ENCODE measurements around the gene NDUFS6.

Gene NDUFS6

GRCh38 chr5:1796371-1797102 is 4.7 kb upstream of the NDUFS6 start:
- no peak for TF ChIP-seq SNAI2 (CRISPR knock-in tag; IDR thresholded peaks at IDR 0.05)
- TF ChIP-seq, protein P1, sequence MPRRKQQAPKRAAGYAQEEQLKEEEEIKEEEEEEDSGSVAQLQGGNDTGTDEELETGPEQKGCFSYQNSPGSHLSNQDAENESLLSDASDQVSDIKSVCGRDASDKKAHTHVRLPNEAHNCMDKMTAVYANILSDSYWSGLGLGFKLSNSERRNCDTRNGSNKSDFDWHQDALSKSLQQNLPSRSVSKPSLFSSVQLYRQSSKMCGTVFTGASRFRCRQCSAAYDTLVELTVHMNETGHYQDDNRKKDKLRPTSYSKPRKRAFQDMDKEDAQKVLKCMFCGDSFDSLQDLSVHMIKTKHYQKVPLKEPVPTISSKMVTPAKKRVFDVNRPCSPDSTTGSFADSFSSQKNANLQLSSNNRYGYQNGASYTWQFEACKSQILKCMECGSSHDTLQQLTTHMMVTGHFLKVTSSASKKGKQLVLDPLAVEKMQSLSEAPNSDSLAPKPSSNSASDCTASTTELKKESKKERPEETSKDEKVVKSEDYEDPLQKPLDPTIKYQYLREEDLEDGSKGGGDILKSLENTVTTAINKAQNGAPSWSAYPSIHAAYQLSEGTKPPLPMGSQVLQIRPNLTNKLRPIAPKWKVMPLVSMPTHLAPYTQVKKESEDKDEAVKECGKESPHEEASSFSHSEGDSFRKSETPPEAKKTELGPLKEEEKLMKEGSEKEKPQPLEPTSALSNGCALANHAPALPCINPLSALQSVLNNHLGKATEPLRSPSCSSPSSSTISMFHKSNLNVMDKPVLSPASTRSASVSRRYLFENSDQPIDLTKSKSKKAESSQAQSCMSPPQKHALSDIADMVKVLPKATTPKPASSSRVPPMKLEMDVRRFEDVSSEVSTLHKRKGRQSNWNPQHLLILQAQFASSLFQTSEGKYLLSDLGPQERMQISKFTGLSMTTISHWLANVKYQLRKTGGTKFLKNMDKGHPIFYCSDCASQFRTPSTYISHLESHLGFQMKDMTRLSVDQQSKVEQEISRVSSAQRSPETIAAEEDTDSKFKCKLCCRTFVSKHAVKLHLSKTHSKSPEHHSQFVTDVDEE (CRISPR knock-in tag; IDR thresholded peaks at IDR 0.05), result no peak
- no peak for ATAC-seq

DNA sequence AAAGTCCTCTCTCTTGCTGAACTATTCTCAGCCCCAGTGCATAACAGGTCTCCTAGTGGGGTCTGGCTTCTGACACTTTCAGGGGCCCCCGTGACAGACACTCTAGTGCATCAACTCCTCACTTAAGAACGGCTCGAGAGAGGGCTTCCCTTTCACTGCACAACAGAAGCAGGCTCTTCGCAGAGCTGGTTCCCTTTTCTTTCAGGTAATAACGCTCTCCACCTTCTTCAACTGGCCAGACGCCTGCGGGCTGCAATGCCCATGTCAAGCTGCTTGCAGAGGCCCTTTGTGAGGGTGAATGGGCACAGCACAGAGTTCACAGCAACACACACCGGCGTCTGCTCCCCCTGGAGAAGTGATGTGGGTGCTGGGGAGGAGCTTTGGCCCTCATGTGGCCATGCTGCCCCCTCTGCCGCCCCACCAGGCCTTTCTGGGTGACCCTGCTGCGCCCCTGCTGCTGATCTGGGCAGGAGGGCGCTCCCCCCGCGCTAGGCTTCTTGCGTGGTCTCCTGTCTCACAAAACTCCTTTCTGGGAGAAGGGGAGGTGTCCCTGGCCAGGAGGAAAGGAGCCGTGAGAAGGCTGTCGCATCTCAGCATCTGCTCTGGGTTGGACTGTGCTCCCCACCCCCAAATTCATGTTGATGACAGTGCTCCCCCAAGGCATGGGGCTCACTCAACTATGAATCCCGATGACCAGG is 4.0 kb upstream of the NDUFS6 start:
- TF ChIP-seq, protein P2, sequence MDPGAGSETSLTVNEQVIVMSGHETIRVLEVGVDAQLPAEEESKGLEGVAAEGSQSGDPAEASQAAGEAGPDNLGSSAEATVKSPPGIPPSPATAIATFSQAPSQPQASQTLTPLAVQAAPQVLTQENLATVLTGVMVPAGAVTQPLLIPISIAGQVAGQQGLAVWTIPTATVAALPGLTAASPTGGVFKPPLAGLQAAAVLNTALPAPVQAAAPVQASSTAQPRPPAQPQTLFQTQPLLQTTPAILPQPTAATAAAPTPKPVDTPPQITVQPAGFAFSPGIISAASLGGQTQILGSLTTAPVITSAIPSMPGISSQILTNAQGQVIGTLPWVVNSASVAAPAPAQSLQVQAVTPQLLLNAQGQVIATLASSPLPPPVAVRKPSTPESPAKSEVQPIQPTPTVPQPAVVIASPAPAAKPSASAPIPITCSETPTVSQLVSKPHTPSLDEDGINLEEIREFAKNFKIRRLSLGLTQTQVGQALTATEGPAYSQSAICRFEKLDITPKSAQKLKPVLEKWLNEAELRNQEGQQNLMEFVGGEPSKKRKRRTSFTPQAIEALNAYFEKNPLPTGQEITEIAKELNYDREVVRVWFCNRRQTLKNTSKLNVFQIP (CRISPR knock-in tag; IDR thresholded peaks at IDR 0.05; ENCODE audit: borderline replicate concordance, low read depth), result no peak
- TF ChIP-seq ZFP30 (CRISPR knock-in tag; IDR thresholded peaks at IDR 0.05) (no peak), SNAI2 (CRISPR knock-in tag; IDR thresholded peaks at IDR 0.05) (no peak), ZNF70 (CRISPR knock-in tag; IDR thresholded peaks at IDR 0.05) (no peak), ISL1 (CRISPR knock-in tag; IDR thresholded peaks at IDR 0.05) (no peak), RARB (CRISPR knock-in tag; IDR thresholded peaks at IDR 0.05) (no peak), CSDC2 (CRISPR knock-in tag; IDR thresholded peaks at IDR 0.05) (no peak), ESRRG (CRISPR knock-in tag; IDR thresholded peaks at IDR 0.05) (no peak), OSR1 (CRISPR knock-in tag; IDR thresholded peaks at IDR 0.05) (no peak), BACH2 (CRISPR knock-in tag; IDR thresholded peaks at IDR 0.05; ENCODE audit: borderline replicate concordance) (no peak), ZFP3 (CRISPR knock-in tag; IDR thresholded peaks at IDR 0.05) (no peak), PPARA (CRISPR knock-in tag; IDR thresholded peaks at IDR 0.05; ENCODE audit: borderline replicate concordance) (no peak), ZNF8 (CRISPR knock-in tag; IDR thresholded peaks at IDR 0.05) (no peak), TOX (CRISPR knock-in tag; IDR thresholded peaks at IDR 0.05; ENCODE audit: borderline replicate concordance) (no peak), TCF4 (CRISPR knock-in tag; IDR thresholded peaks at IDR 0.05; ENCODE audit: borderline replicate concordance) (no peak)
- TF ChIP-seq, protein P1 (CRISPR knock-in tag; IDR thresholded peaks at IDR 0.05), result no peak
- TF ChIP-seq, protein P3, sequence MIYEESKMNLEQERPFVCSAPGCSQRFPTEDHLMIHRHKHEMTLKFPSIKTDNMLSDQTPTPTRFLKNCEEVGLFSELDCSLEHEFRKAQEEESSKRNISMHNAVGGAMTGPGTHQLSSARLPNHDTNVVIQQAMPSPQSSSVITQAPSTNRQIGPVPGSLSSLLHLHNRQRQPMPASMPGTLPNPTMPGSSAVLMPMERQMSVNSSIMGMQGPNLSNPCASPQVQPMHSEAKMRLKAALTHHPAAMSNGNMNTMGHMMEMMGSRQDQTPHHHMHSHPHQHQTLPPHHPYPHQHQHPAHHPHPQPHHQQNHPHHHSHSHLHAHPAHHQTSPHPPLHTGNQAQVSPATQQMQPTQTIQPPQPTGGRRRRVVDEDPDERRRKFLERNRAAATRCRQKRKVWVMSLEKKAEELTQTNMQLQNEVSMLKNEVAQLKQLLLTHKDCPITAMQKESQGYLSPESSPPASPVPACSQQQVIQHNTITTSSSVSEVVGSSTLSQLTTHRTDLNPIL (CRISPR knock-in tag; IDR thresholded peaks at IDR 0.05; ENCODE audit: low read depth), result no peak
- no peak for ATAC-seq

GRCh38 chr5:1797855-1798254 is 3.4 kb upstream of the NDUFS6 start:
- no peak for ATAC-seq
- TF ChIP-seq ARNTL (CRISPR knock-in tag; IDR thresholded peaks at IDR 0.05; ENCODE audit: borderline replicate concordance, low read depth) (no peak), OSR1 (CRISPR knock-in tag; IDR thresholded peaks at IDR 0.05) (no peak)
- TF ChIP-seq, protein P3 (CRISPR knock-in tag; IDR thresholded peaks at IDR 0.05; ENCODE audit: low read depth), result no peak
- TF ChIP-seq, protein P1 (CRISPR knock-in tag; IDR thresholded peaks at IDR 0.05), result no peak
- TF ChIP-seq, protein P4, sequence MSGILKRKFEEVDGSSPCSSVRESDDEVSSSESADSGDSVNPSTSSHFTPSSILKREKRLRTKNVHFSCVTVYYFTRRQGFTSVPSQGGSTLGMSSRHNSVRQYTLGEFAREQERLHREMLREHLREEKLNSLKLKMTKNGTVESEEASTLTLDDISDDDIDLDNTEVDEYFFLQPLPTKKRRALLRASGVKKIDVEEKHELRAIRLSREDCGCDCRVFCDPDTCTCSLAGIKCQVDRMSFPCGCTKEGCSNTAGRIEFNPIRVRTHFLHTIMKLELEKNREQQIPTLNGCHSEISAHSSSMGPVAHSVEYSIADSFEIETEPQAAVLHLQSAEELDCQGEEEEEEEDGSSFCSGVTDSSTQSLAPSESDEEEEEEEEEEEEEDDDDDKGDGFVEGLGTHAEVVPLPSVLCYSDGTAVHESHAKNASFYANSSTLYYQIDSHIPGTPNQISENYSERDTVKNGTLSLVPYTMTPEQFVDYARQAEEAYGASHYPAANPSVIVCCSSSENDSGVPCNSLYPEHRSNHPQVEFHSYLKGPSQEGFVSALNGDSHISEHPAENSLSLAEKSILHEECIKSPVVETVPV (CRISPR knock-in tag; IDR thresholded peaks at IDR 0.05), result no peak
- TF ChIP-seq, protein P5, sequence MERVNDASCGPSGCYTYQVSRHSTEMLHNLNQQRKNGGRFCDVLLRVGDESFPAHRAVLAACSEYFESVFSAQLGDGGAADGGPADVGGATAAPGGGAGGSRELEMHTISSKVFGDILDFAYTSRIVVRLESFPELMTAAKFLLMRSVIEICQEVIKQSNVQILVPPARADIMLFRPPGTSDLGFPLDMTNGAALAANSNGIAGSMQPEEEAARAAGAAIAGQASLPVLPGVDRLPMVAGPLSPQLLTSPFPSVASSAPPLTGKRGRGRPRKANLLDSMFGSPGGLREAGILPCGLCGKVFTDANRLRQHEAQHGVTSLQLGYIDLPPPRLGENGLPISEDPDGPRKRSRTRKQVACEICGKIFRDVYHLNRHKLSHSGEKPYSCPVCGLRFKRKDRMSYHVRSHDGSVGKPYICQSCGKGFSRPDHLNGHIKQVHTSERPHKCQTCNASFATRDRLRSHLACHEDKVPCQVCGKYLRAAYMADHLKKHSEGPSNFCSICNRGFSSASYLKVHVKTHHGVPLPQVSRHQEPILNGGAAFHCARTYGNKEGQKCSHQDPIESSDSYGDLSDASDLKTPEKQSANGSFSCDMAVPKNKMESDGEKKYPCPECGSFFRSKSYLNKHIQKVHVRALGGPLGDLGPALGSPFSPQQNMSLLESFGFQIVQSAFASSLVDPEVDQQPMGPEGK (CRISPR knock-in tag; IDR thresholded peaks at IDR 0.05; ENCODE audit: borderline replicate concordance), result no peak

Data from SK-N-SH treated with all-trans-retinoic acid at 6 μM for 48 hours (cell line).